ENCODE measurements around the gene UAP1. TPM values are rescaled to one million over a fixed set of nuclear protein-coding genes. Genes with fewer than 3 reads are reported as not detected.

UAP1 gene
- total RNA-seq, 1 donor from 2014 or later, result 34.2 TPM

Other genes starting within 250 kb of the UAP1 start
- gene SPATA46, start 184.9 kb upstream of the UAP1 start, total RNA-seq, result not detected
- gene C1orf226, start 180.0 kb upstream of the UAP1 start, total RNA-seq, result 31.4 TPM
- gene SH2D1B, start 149.6 kb upstream of the UAP1 start, total RNA-seq, result 0.12 TPM
- gene UHMK1, start 63.9 kb upstream of the UAP1 start, total RNA-seq, result 47.6 TPM
- 48.3 TPM for gene DDR2, start 70.7 kb downstream of the UAP1 start, total RNA-seq
- 34.0 TPM for gene HSD17B7, start 229.0 kb downstream of the UAP1 start, total RNA-seq

Measured in mucosa of gallbladder (tissue), 1 donor.